ENCODE measurements around the gene DUSP5.
"Not testable (repeated sequence)": the region's sequence is repeated elsewhere in the genome, so short reads cannot be mapped to it uniquely, and the experiment has no call there.

Gene DUSP5

GRCh38 chr10:110516815-110517492 is 19.2 kb downstream of the DUSP5 start:
- H3K9me3 ChIP-seq (ENCODE audit: control insufficient read depth in 5 of 5, low read length in 5 of 5) = no peaks in the 10 kb centered on the region
- peaks cover 0 to 7% (median 5%) of the 10 kb centered on the region in 5 donors for H3K4me1 ChIP-seq (ENCODE audit: control insufficient read depth in 5 of 5, insufficient read depth in 5 of 5, low read length in 5 of 5)
- H3K27me3 ChIP-seq (ENCODE audit: control insufficient read depth in 5 of 5, insufficient read depth in 4 of 5, low read length in 5 of 5) = no peaks in the 10 kb centered on the region
- no peak overlapping the region for H3K27ac ChIP-seq (ENCODE audit: low read depth, low read length)
- no peak overlapping the region for H3K9ac ChIP-seq (ENCODE audit: low read length in 5 of 5)
- peaks cover 0 to 8% (median 0%) of the 10 kb centered on the region in 5 donors for H3K36me3 ChIP-seq (ENCODE audit: control insufficient read depth in 5 of 5, insufficient read depth in 5 of 5, low read length in 5 of 5)
- H3K4me3 ChIP-seq (ENCODE audit: low read depth in 1 of 5, low read length in 5 of 5) = no peak overlapping the region

- Histone ChIP-seq H3K36me3 (ENCODE audit: control insufficient read depth in 5 of 5, insufficient read depth in 5 of 5, low read length in 5 of 5) (no peaks in the 10 kb centered on the region), H3K4me1 (ENCODE audit: control insufficient read depth in 5 of 5, insufficient read depth in 5 of 5, low read length in 5 of 5) (peaks cover 0 to 4% (median 0%) of the 10 kb centered on the region in 5 donors), H3K27me3 (ENCODE audit: control insufficient read depth in 5 of 5, insufficient read depth in 4 of 5, low read length in 5 of 5) (no peaks in the 10 kb centered on the region), H3K9ac (ENCODE audit: low read length in 5 of 5) (no peak overlapping the region), H3K4me3 (ENCODE audit: low read depth in 1 of 5, low read length in 5 of 5) (no peak overlapping the region), H3K9me3 (ENCODE audit: control insufficient read depth in 5 of 5, low read length in 5 of 5) (no peaks in the 10 kb centered on the region), H3K27ac (ENCODE audit: low read depth, low read length) (no peak overlapping the region)
Observed at GRCh38 chr10:110522365-110522988, 24.8 kb downstream of the DUSP5 start.

- Histone ChIP-seq H3K4me3 (ENCODE audit: low read depth in 1 of 5, low read length in 5 of 5) (no peak overlapping the region), H3K36me3 (ENCODE audit: control insufficient read depth in 5 of 5, insufficient read depth in 5 of 5, low read length in 5 of 5) (no peaks in the 10 kb centered on the region), H3K27me3 (ENCODE audit: control insufficient read depth in 5 of 5, insufficient read depth in 4 of 5, low read length in 5 of 5) (peaks cover 0 to 2% (median 0%) of the 10 kb centered on the region in 5 donors), H3K27ac (ENCODE audit: low read depth, low read length) (no peak overlapping the region), H3K9me3 (ENCODE audit: control insufficient read depth in 5 of 5, low read length in 5 of 5) (no peaks in the 10 kb centered on the region), H3K4me1 (ENCODE audit: control insufficient read depth in 5 of 5, insufficient read depth in 5 of 5, low read length in 5 of 5) (peaks cover 0 to 4% (median 0%) of the 10 kb centered on the region in 5 donors), H3K9ac (ENCODE audit: low read length in 5 of 5) (no peak overlapping the region)
Observed at GRCh38 chr10:110523736-110524135, 26.0 kb downstream of the DUSP5 start.

GRCh38 chr10:110524179-110524858 is 26.6 kb downstream of the DUSP5 start:
- peaks cover 0 to 2% (median 0%) of the 10 kb centered on the region in 5 donors for H3K27me3 ChIP-seq (ENCODE audit: control insufficient read depth in 5 of 5, insufficient read depth in 4 of 5, low read length in 5 of 5)
- H3K9me3 ChIP-seq (ENCODE audit: control insufficient read depth in 5 of 5, low read length in 5 of 5) = no peaks in the 10 kb centered on the region
- H3K4me1 ChIP-seq (ENCODE audit: control insufficient read depth in 5 of 5, insufficient read depth in 5 of 5, low read length in 5 of 5) = peaks cover 0 to 4% (median 0%) of the 10 kb centered on the region in 5 donors
- H3K9ac ChIP-seq (ENCODE audit: low read length in 5 of 5) = no peak overlapping the region
- H3K36me3 ChIP-seq (ENCODE audit: control insufficient read depth in 5 of 5, insufficient read depth in 5 of 5, low read length in 5 of 5) = no peaks in the 10 kb centered on the region
- no peak overlapping the region for H3K4me3 ChIP-seq (ENCODE audit: low read depth in 1 of 5, low read length in 5 of 5)
- H3K27ac ChIP-seq (ENCODE audit: low read depth, low read length) = no peak overlapping the region

- Histone ChIP-seq H3K27me3 (ENCODE audit: control insufficient read depth in 5 of 5, insufficient read depth in 4 of 5, low read length in 5 of 5) (peaks cover 0 to 2% (median 0%) of the 10 kb centered on the region in 5 donors), H3K4me1 (ENCODE audit: control insufficient read depth in 5 of 5, insufficient read depth in 5 of 5, low read length in 5 of 5) (peaks cover 0 to 9% (median 2%) of the 10 kb centered on the region in 5 donors), H3K4me3 (ENCODE audit: low read depth in 1 of 5, low read length in 5 of 5) (no peak overlapping the region), H3K9me3 (ENCODE audit: control insufficient read depth in 5 of 5, low read length in 5 of 5) (no peaks in the 10 kb centered on the region), H3K27ac (ENCODE audit: low read depth, low read length) (no peak overlapping the region), H3K36me3 (ENCODE audit: control insufficient read depth in 5 of 5, insufficient read depth in 5 of 5, low read length in 5 of 5) (no peaks in the 10 kb centered on the region), H3K9ac (ENCODE audit: low read length in 5 of 5) (no peak overlapping the region)
Observed at GRCh38 chr10:110524859-110525232, 27.1 kb downstream of the DUSP5 start.

- H3K36me3 ChIP-seq (ENCODE audit: control insufficient read depth in 5 of 5, insufficient read depth in 5 of 5, low read length in 5 of 5) = no peaks in the 10 kb centered on the region
- no peak overlapping the region for H3K9ac ChIP-seq (ENCODE audit: low read length in 5 of 5)
- peaks cover 0 to 2% (median 0%) of the 10 kb centered on the region in 5 donors for H3K27me3 ChIP-seq (ENCODE audit: control insufficient read depth in 5 of 5, insufficient read depth in 4 of 5, low read length in 5 of 5)
- H3K4me1 ChIP-seq (ENCODE audit: control insufficient read depth in 5 of 5, insufficient read depth in 5 of 5, low read length in 5 of 5) = peaks cover 2 to 14% (median 6%) of the 10 kb centered on the region in 5 donors
- no peaks in the 10 kb centered on the region for H3K9me3 ChIP-seq (ENCODE audit: control insufficient read depth in 5 of 5, low read length in 5 of 5)
- H3K27ac ChIP-seq (ENCODE audit: low read depth, low read length) = no peak overlapping the region
- no peak overlapping the region for H3K4me3 ChIP-seq (ENCODE audit: low read depth in 1 of 5, low read length in 5 of 5)
Observed at GRCh38 chr10:110525349-110526260, 27.9 kb downstream of the DUSP5 start.

GRCh38 chr10:110527731-110528171 is 30.0 kb downstream of the DUSP5 start:
- Histone ChIP-seq H3K4me1 (ENCODE audit: control insufficient read depth in 5 of 5, insufficient read depth in 5 of 5, low read length in 5 of 5) (peaks cover 2 to 15% (median 7%) of the 10 kb centered on the region in 5 donors), H3K9ac (ENCODE audit: low read length in 5 of 5) (no peak overlapping the region), H3K27me3 (ENCODE audit: control insufficient read depth in 5 of 5, insufficient read depth in 4 of 5, low read length in 5 of 5) (peaks cover 0 to 4% (median 0%) of the 10 kb centered on the region in 5 donors), H3K27ac (ENCODE audit: low read depth, low read length) (no peak overlapping the region), H3K4me3 (ENCODE audit: low read depth in 1 of 5, low read length in 5 of 5) (no peak overlapping the region), H3K36me3 (ENCODE audit: control insufficient read depth in 5 of 5, insufficient read depth in 5 of 5, low read length in 5 of 5) (no peaks in the 10 kb centered on the region), H3K9me3 (ENCODE audit: control insufficient read depth in 5 of 5, low read length in 5 of 5) (no peaks in the 10 kb centered on the region)

GRCh38 chr10:110528224-110528996 is 30.7 kb downstream of the DUSP5 start:
- no peak overlapping the region for H3K4me3 ChIP-seq (ENCODE audit: low read depth in 1 of 5, low read length in 5 of 5)
- no peak overlapping the region for H3K27ac ChIP-seq (ENCODE audit: low read depth, low read length)
- H3K27me3 ChIP-seq (ENCODE audit: control insufficient read depth in 5 of 5, insufficient read depth in 4 of 5, low read length in 5 of 5) = peaks cover 0 to 4% (median 0%) of the 10 kb centered on the region in 5 donors
- peaks cover 2 to 15% (median 7%) of the 10 kb centered on the region in 5 donors for H3K4me1 ChIP-seq (ENCODE audit: control insufficient read depth in 5 of 5, insufficient read depth in 5 of 5, low read length in 5 of 5)
- H3K9ac ChIP-seq (ENCODE audit: low read length in 5 of 5) = no peak overlapping the region
- H3K36me3 ChIP-seq (ENCODE audit: control insufficient read depth in 5 of 5, insufficient read depth in 5 of 5, low read length in 5 of 5) = no peaks in the 10 kb centered on the region
- no peaks in the 10 kb centered on the region for H3K9me3 ChIP-seq (ENCODE audit: control insufficient read depth in 5 of 5, low read length in 5 of 5)

GRCh38 chr10:110528997-110529524 is 31.4 kb downstream of the DUSP5 start:
- not testable (repeated sequence) for H3K36me3 ChIP-seq (ENCODE audit: control insufficient read depth in 5 of 5, insufficient read depth in 5 of 5, low read length in 5 of 5); H3K9ac ChIP-seq (ENCODE audit: low read length in 5 of 5); H3K4me3 ChIP-seq (ENCODE audit: low read depth in 1 of 5, low read length in 5 of 5); H3K9me3 ChIP-seq (ENCODE audit: control insufficient read depth in 5 of 5, low read length in 5 of 5); H3K27me3 ChIP-seq (ENCODE audit: control insufficient read depth in 5 of 5, insufficient read depth in 4 of 5, low read length in 5 of 5); H3K27ac ChIP-seq (ENCODE audit: low read depth, low read length)
- H3K4me1 ChIP-seq (ENCODE audit: control insufficient read depth in 5 of 5, insufficient read depth in 5 of 5, low read length in 5 of 5) = peaks cover 2 to 15% (median 7%) of the 10 kb centered on the region in 5 donors
